ENCODE measurements around the gene KRTAP2-4.
"Not testable (repeated sequence)": the region's sequence is repeated elsewhere in the genome, so short reads cannot be mapped to it uniquely, and the experiment has no call there.

The KRTAP2-4 gene

DNA sequence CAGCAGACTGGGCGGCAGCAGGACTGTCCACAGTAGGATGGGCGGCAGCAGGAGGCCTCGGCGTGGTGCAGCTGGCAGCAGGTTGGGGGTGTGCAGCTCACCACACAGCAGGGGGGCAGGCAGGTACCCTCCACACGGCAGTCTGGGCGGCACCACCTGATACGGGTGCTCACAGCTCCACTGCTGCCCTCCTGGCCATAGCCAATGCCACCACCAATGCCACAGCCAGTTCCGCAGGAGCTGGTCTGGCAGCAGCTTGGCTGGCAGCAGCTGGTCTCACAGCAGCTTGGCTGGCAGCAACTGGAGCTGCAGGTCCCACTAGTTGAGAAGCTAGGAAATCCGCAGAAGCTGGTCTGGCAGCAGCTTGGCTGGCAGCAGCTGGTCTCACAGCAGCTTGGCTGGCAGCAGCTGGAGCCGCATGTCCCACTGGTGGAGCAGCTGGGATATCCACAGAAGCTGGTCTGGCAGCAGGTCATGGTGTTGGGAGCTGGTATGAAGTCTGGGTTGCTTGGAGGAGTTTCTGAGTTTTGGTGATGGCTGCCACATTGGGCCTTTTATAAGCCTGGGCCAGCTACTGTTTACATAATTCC lies 31.2 kb downstream of the KRTAP2-4 start, which contains the start of gene KRTAP1-3:
Gene KRTAP1-3, minus strand, starts transcription at position 529 of the 590 bp plus-strand sequence. Its CDS starts 53 bp downstream, at position 476.
- not testable (repeated sequence) for ATAC-seq

DNA sequence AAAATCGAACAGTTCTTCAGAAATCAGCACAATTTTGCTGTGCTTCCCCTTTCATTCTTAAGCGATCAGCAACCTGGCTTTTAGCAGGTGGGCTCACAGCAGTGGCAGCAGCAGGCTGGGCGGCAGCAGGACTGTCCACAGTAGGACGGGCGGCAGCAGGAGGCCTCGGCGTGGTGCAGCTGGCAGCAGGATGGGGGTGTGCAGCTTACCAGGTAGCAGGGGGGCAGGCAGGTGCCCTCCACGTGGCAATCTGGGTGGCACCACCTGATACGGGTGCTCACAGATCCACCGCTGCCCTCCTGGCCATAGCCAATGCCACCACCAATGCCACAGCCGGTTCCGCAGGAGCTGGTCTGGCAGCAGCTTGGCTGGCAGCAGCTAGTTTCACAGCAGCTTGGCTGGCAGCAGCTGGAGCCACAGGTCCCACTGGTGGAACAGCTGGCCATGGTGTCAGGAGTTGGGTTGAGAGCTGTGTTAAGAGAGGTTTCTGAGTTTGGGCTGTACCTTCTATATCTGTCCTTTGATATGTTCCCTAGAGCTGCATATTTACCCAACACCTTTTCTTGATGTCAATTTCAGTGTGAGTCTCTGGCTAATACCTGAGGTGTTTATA lies 35.9 kb downstream of the KRTAP2-4 start, which contains the start of gene KRTAP1-4:
Gene KRTAP1-4, minus strand, starts transcription at position 563 of the 613 bp plus-strand sequence. Its CDS starts 117 bp downstream, at position 446.
- no peak for ATAC-seq

DNA sequence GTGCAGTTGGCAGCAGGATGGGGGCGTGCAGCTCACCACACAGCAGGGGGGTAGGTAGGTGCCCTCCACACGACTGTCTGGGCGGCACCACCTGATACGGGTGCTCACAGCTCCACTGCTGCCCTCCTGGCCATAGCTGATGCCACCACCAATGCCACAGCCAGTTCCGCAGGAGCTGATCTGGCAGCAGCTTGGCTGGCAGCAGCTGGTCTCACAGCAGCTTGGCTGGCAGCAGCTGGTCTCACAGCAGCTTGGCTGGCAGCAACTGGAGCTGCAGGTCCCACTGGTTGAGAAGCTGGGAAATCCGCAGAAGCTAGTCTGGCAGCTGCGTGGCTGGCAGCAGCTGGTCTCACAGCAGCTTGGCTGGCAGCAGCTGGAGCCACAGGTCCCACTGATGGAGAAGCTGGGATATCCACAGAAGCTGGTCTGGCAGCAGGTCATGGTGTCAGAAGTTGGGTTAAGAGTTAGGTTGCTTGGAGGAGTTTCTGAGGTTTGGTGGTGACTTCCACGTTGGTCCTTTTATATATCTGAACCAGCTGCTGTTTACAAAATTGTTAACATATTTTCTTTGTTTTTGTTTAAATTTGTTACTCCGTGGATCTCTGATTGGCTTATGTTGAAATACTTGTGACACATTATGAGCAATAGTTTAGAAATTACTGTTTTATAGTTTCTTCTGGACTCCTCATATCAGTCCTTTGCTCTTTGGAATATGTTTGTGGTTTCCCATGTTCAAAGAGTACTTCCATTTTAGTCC lies 38.8 kb downstream of the KRTAP2-4 start, which contains the start of gene KRTAP1-5:
Gene KRTAP1-5, minus strand, starts transcription at position 494 of the 757 bp plus-strand sequence. Its CDS starts 53 bp downstream, at position 441.
- no peak for ATAC-seq

DNA sequence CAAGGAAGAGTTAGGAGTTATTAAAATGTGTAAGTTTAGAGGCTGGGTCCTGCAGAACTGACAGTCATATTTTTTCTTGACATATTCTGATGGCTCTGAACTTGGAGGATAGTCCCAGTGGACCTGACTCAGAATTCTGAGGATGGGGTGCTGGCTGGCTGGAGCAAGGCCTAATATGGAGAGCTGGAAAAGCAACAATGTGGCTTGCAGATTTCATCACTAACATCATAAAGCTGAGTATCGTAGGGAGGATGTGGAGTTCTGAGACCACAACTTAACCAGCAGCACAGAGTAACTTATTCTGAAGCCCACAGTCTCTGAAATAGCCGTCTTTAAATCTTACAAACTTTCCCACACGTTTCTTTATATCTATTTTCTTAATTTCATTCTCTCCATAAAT lies 41.0 kb downstream of the KRTAP2-4 start:
- no peak for ATAC-seq

DNA sequence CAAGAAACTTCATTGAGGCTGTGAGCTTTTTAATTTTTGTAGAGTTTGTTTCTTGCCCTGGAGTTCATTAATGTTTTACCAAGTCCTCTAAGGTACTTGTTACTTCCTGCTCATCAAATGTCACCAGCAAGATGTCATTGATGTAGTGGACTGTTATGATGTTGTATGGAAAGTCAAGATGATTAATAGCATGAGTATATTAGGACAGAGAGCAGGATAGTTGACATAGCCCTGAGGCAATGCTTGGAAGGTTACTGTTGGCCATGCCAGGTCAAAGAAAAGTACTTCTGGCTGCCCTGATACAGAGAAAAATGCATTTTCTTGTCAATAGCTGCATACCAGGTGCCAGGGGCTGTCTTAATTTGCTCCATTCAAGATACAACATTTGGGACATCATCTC lies 45.3 kb downstream of the KRTAP2-4 start:
- ATAC-seq = no peak

DNA sequence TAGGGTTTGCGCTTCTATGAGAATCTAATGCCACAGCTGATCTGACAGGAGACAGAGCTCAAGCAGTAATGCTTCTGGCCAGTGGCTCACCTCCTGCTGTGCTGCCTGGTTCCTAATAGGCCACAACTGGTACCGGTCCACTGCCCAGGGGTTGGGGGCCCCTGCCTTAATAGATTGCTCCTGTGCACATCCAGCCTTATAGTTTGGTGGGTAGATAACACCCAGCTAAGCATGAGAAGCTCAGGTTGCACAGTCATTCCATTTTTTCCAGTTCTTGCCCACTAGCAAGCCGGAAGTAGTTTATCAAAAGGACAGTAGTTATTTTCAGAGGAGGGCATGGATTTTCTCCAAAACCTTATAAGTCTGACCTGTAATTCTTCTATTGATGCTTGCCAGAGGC lies 46.3 kb downstream of the KRTAP2-4 start:
- no peak for ATAC-seq

DNA sequence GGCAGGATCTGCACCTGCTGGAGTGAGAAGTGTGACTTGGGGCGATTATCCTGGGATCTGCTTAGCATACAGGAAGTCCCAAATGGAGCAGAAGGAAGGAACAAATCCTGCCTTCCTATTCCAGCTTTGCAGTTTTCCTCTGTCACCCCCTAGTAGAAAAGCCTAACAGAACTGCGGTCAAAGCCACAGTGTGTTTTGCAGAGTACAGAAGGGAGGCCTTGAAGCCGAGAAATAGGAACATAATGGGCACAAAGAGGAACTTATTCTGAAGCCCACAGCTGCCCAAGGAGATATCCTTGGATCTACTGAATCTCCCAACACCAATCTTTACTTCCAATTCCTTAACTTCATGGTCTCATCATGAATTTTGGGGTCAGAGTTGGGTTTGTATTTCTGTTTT lies 47.1 kb downstream of the KRTAP2-4 start:
- no peak for ATAC-seq

DNA sequence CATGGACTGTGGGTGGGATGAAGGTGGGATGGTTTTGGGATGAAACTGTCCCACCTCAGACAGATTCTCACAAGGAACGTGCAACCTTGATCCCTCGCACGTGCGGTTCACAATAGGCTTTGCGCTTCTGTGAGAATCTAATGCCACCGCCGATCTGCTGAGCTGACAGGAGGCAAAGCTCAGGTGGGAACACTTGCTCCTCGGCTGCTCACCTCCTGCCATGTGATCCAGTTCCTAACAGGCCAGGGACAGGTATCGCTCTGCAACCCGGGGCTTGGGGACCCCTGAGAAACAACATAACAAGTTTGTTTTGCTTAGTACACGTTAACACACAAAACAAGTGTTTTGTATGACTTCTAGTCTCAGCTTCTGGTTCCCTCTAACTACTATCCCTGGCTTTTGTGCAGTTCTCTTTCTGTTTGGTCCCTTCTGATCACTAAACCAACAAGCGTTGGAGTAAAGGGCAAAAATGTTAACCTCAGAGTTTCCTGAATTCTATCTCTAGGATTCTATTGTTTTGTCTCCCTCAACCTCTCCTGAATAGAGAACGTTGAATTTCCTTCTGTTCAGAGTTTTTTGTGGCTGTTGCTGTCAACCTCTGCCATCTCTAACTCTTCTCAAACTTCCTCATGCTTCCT lies 49.0 kb downstream of the KRTAP2-4 start:
- ATAC-seq = no peak

DNA sequence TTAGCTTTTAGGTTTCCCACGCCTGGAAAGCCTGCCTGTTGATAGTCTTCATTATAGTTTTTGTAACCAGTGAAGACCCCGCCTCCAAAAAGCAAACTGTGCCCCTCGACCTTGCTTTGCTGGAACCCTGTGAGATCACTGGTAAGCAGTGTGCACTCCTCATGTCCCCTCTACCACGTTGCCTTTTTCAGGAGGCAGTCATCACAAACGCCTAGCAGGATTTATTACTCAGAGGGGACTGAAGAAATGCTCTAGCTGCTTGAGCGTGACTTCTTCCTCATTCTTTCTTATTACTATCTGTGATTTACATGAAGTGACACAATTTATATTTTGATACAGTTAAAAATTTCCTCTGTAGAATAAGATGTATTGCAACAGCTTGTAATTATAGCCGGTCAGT lies 50.2 kb downstream of the KRTAP2-4 start:
- no peak for ATAC-seq
